ENCODE measurements around the gene KIRREL1.

The KIRREL1 gene

GRCh38 chr1:157963713-157964112, 29.7 kb upstream of the KIRREL1 start:
- TF ChIP-seq POLR2AphosphoS5 (IDR thresholded peaks at IDR 0.05; ENCODE audit: low read depth, low read length), result no peak

GRCh38 chr1:157965584-157965983, 27.9 kb upstream of the KIRREL1 start:
- TF ChIP-seq REST (IDR thresholded peaks at IDR 0.05; ENCODE audit: insufficient read depth in 1 of 2, low read depth in 2 of 2, low read length in 2 of 2), result no peak
- TF ChIP-seq TAF1 (IDR thresholded peaks at IDR 0.05; ENCODE audit: borderline replicate concordance, insufficient read depth, low read length), result no peak
- TF ChIP-seq POLR2AphosphoS5 (IDR thresholded peaks at IDR 0.05; ENCODE audit: low read depth, low read length), result no peak
- no peak for TF ChIP-seq SIN3A (IDR thresholded peaks at IDR 0.05; ENCODE audit: borderline replicate concordance, insufficient read depth, low read length)
- TF ChIP-seq FOXP2 (optimal IDR thresholded peaks at IDR 0.05; ENCODE audit: borderline replicate concordance, extremely low read depth, extremely low read length, insufficient read depth), result no peak

GRCh38 chr1:157966031-157966537, 27.4 kb upstream of the KIRREL1 start:
- TF ChIP-seq FOXP2 (optimal IDR thresholded peaks at IDR 0.05; ENCODE audit: borderline replicate concordance, extremely low read depth, extremely low read length, insufficient read depth), result no peak
- no peak for TF ChIP-seq POLR2AphosphoS5 (IDR thresholded peaks at IDR 0.05; ENCODE audit: low read depth, low read length)
- TF ChIP-seq REST (IDR thresholded peaks at IDR 0.05; ENCODE audit: insufficient read depth in 1 of 2, low read depth in 2 of 2, low read length in 2 of 2), result no peak
- no peak for TF ChIP-seq TAF1 (IDR thresholded peaks at IDR 0.05; ENCODE audit: borderline replicate concordance, insufficient read depth, low read length)
- TF ChIP-seq SIN3A (IDR thresholded peaks at IDR 0.05; ENCODE audit: borderline replicate concordance, insufficient read depth, low read length), result no peak

GRCh38 chr1:157967205-157967604, 26.2 kb upstream of the KIRREL1 start:
- TF ChIP-seq SIN3A (IDR thresholded peaks at IDR 0.05; ENCODE audit: borderline replicate concordance, insufficient read depth, low read length), result no peak
- TF ChIP-seq FOXP2 (optimal IDR thresholded peaks at IDR 0.05; ENCODE audit: borderline replicate concordance, extremely low read depth, extremely low read length, insufficient read depth), result no peak
- no peak for TF ChIP-seq REST (IDR thresholded peaks at IDR 0.05; ENCODE audit: insufficient read depth in 1 of 2, low read depth in 2 of 2, low read length in 2 of 2)
- TF ChIP-seq TAF1 (IDR thresholded peaks at IDR 0.05; ENCODE audit: borderline replicate concordance, insufficient read depth, low read length), result no peak
- TF ChIP-seq POLR2AphosphoS5 (IDR thresholded peaks at IDR 0.05; ENCODE audit: low read depth, low read length), result no peak

GRCh38 chr1:157968508-157968907, 24.9 kb upstream of the KIRREL1 start:
- TF ChIP-seq FOXP2 (optimal IDR thresholded peaks at IDR 0.05; ENCODE audit: borderline replicate concordance, extremely low read depth, extremely low read length, insufficient read depth) (no peak), SIN3A (IDR thresholded peaks at IDR 0.05; ENCODE audit: borderline replicate concordance, insufficient read depth, low read length) (no peak), TAF1 (IDR thresholded peaks at IDR 0.05; ENCODE audit: borderline replicate concordance, insufficient read depth, low read length) (no peak), POLR2AphosphoS5 (IDR thresholded peaks at IDR 0.05; ENCODE audit: low read depth, low read length) (no peak), REST (IDR thresholded peaks at IDR 0.05; ENCODE audit: insufficient read depth in 1 of 2, low read depth in 2 of 2, low read length in 2 of 2) (no peak)
